K562 (cell line): ENCODE results near the gene ERO1B. TPM values are rescaled to one million over a fixed set of nuclear protein-coding genes. Genes with fewer than 3 reads are reported as not detected.

ENCODE experiments used
- ATAC-seq: fragments of 200-7000 bp; cut with Tn5 transposase; 3 replicates; pipeline ENCODE4 v1.9.1; 2020; ENCODE audit warnings: moderate library complexity
- BruUV-seq: library from RNA; stranded (reverse); fragments of 400-500 nt; replicated peaks from 2 replicates; lab custom pipeline; 2021; lab: Mats Ljungman, UMichigan
- CTCF ChIA-PET: fragments of 300-600 bp; formaldehyde crosslinking; extraction: SDS; loops from one replicate; lab custom pipeline; 2021; ENCODE audit warnings: low intra/inter-chr PET ratio; lab: Yijun Ruan, JAX
- POLR2A ChIA-PET: fragments of 300-600, 350-650 bp; sonication (Branson Sonifier 250); formaldehyde crosslinking; extraction: SDS; loops from one replicate; lab custom pipeline; 2021; ENCODE audit warnings: antibody characterized with exemption, inconsistent platforms; lab: Yijun Ruan, JAX
- DNase-seq, 4 experiments: peaks; one replicate each; pipeline versions ENCODE4 v3.0.0 to v3.0.0-alpha.2; 2011 to 2018; ENCODE audit warnings: low spot score in 3 of 4, mixed read lengths in 3 of 4; ENCODE audit errors: extremely low read depth in 1 of 4
- FAIRE-seq: peaks from 2 replicates; lab custom pipeline; 2011; peaks lifted over from hg19 to GRCh38; lab: Jason Lieb, UNC
- H2AFZ ChIP-seq: 2 replicates; pipeline ENCODE4 v1.6.0; 2011; ENCODE audit warnings: low read depth, low read length, control low read depth, inconsistent platforms
- H3K27ac ChIP-seq: fragments of 200-600 bp; 3 replicates; pipeline ENCODE4 v1.8.0; 2011; ENCODE audit warnings: low read depth, mild to moderate bottlenecking, control low read depth, inconsistent platforms, low read length, moderate library complexity, mixed read lengths; ENCODE audit errors: extremely low read depth
- H3K27me3 ChIP-seq, 2 experiments: fragments of 300-600 bp in 1 of 2; 2 replicates in 1 of 2; 3 replicates in 1 of 2; pipeline versions ENCODE4 v1.6.0 to v1.8.0; 2011; ENCODE audit warnings: inconsistent platforms in 2 of 2, low read length in 2 of 2, mild to moderate bottlenecking in 1 of 2, mixed read lengths in 1 of 2, moderate library complexity in 1 of 2; ENCODE audit not compliant: control insufficient read depth in 2 of 2, insufficient read depth in 2 of 2
- H3K36me3 ChIP-seq: fragments of 300-600 bp; 3 replicates; pipeline ENCODE4 v1.8.0; 2011; ENCODE audit warnings: mild to moderate bottlenecking, low read length, inconsistent platforms; ENCODE audit not compliant: control insufficient read depth, insufficient read depth
- H3K4me1 ChIP-seq, 2 experiments: fragments of 200-600 bp in 1 of 2; replicated peaks in 1 of 2; 2 replicates in 1 of 2; 3 replicates in 1 of 2; pipeline versions ENCODE4 v1.5.1 to v1.8.0; 2011; ENCODE audit warnings: inconsistent platforms in 2 of 2, low read length in 2 of 2, mild to moderate bottlenecking in 1 of 2, mixed read lengths in 1 of 2, moderate library complexity in 1 of 2; ENCODE audit not compliant: control insufficient read depth in 2 of 2, insufficient read depth in 2 of 2
- H3K4me2 ChIP-seq: 2 replicates; pipeline ENCODE4 v1.6.1; 2011; ENCODE audit warnings: low read length, control low read depth, inconsistent platforms, mixed read lengths; ENCODE audit not compliant: insufficient read depth
- H3K4me3 ChIP-seq: fragments of 200-600 bp; sonication (generic), shearing (Covaris generic); 2 replicates; pipeline ENCODE4 v1.5.1; 2016; ENCODE audit warnings: control low read depth, inconsistent platforms
- H3K79me2 ChIP-seq: fragments of 200-600 bp; 3 replicates; pipeline ENCODE4 v1.8.0; 2011; ENCODE audit warnings: low read length, inconsistent platforms; ENCODE audit not compliant: control insufficient read depth, insufficient read depth
- H3K9ac ChIP-seq, 2 experiments: 2 replicates each; pipeline versions ENCODE4 v1.6.0 to v1.6.1; 2011; ENCODE audit warnings: low read depth in 2 of 2, low read length in 2 of 2, control low read depth in 1 of 2, inconsistent platforms in 1 of 2, mild to moderate bottlenecking in 1 of 2, mixed read lengths in 1 of 2; ENCODE audit not compliant: insufficient read depth in 1 of 2
- H3K9me1 ChIP-seq: one replicate; pipeline ENCODE4 v1.6.0; 2011; ENCODE audit warnings: inconsistent platforms, mild to moderate bottlenecking, low read length, moderate library complexity; ENCODE audit not compliant: control insufficient read depth, insufficient read depth
- H3K9me3 ChIP-seq: replicated peaks from 2 replicates; pipeline ENCODE4 v1.5.1; 2011; ENCODE audit warnings: low read depth, low read length, inconsistent platforms; ENCODE audit not compliant: control insufficient read depth, insufficient read depth
- H4K20me1 ChIP-seq: replicated peaks from 2 replicates; pipeline ENCODE4 v1.6.1; 2011; ENCODE audit warnings: low read length, inconsistent platforms, mixed read lengths; ENCODE audit not compliant: control insufficient read depth, insufficient read depth
- ARID3A ChIP-seq: IDR thresholded peaks from 2 replicates; pipeline ENCODE4 v1.6.1; 2012; ENCODE audit warnings: low read depth, low read length, improper control_type of control experiment, borderline replicate concordance
- CEBPB ChIP-seq: fragments of 450-650 bp; IDR thresholded peaks from 2 replicates; pipeline ENCODE4 v1.6.1; 2016; ENCODE audit warnings: missing genetic modification characterization, missing compliant biosample characterization
- CEBPG ChIP-seq, 3 experiments: fragments of 200-800 bp in 1 of 3; sonication (Bioruptor generic) in 1 of 3; sonication (generic) in 1 of 3; formaldehyde crosslinking in 1 of 3; IDR thresholded peaks in 2 of 3; conservative IDR thresholded peaks in 1 of 3; 2 replicates each; pipeline versions ENCODE4 v1.6.1 to v1.8.0; 2016 to 2022; ENCODE audit warnings: missing compliant biosample characterization in 2 of 3, missing genetic modification characterization in 2 of 3, mild to moderate bottlenecking in 1 of 3, missing genetic modification reagents in 1 of 3
- PBX2 ChIP-seq, 2 experiments: IDR thresholded peaks in 1 of 2; conservative IDR thresholded peaks in 1 of 2; 2 replicates each; pipeline ENCODE4 v1.6.1; 2016; ENCODE audit warnings: low read depth in 2 of 2, mild to moderate bottlenecking in 1 of 2, missing compliant biosample characterization in 1 of 2, missing genetic modification characterization in 1 of 2, moderate library complexity in 1 of 2
- POLR2AphosphoS5 ChIP-seq: IDR thresholded peaks from 2 replicates; pipeline ENCODE4 v1.6.1; 2011; ENCODE audit warnings: mild to moderate bottlenecking, low read depth, low read length, moderate library complexity; ENCODE audit not compliant: control insufficient read depth, insufficient read depth
- WGBS: fragments of 100-300 bp; shearing (Covaris generic); methylation state at CpG from one replicate; pipeline ENCODE4 v1.1.6; 2016; ENCODE audit warnings: low coverage, mixed read lengths; ENCODE audit not compliant: insufficient coverage; ENCODE audit errors: missing lambda C conversion rate; 5-methylcytosine and 5-hydroxymethylcytosine counted together
- in situ Hi-C: fragments of 300-500 bp; cut with MboI; formaldehyde crosslinking; loops from 4 replicates; pipeline ENCODE4 v1.15.0; 2018; ENCODE audit warnings: inconsistent platforms, mixed read lengths
- intact Hi-C: fragments of 100-400 bp; cut with micrococcal nuclease; formaldehyde crosslinking; loops from 2 replicates; pipeline ENCODE4 v1.14.2; 2022
- polyA plus RNA-seq, 8 experiments: library from polyadenylated mRNA; depleted of rRNA in 4 of 8; stranded (reverse) in 5 of 8; unstranded in 3 of 8; fragments of >200 nt; fragmentation: Nextera tagmentation in 2 of 8; fragmentation: Illumina TruSeq in 1 of 8; extraction: Ambion mirVana in 2 of 8; extraction: Trizol in 1 of 8; gene quantifications; 2 replicates each; pipeline versions ENCODE4 v1.2.1 to v1.2.3, GENCODE V29; 2011 to 2014; ENCODE audit warnings: inconsistent platforms in 1 of 8, missing spikeins in 1 of 8
- total RNA-seq, 7 experiments: library from RNA; depleted of rRNA in 6 of 7; stranded (reverse); fragments of >200 nt in 6 of 7; fragmentation: Illumina TruSeq in 2 of 7; extraction: Trizol in 2 of 7; gene quantifications; 2 replicates each; pipeline versions ENCODE4 v1.2.1 to v1.2.3, GENCODE V29; 2011 to 2021; ENCODE audit warnings: low replicate concordance in 1 of 7

ERO1B gene
- total and polyA plus RNA-seq, 9 of the 15 experiments (the other 6 are each of a cell fraction or from before 2014, with no cell fraction given) = 0.59 to 6.4 (median 4.2) TPM

GRCh38 chr1:236304682-236305081, 22.9 kb upstream of the ERO1B start:
- no peaks in the 10 kb centered on the region for H3K27me3 ChIP-seq

More at GRCh38 chr1:236304682-236305081, 22.9 kb upstream of the ERO1B start:
- H3K36me3 ChIP-seq = no peaks in the 10 kb centered on the region
- ChIA-PET POLR2A (interaction anchor here (0.8 to 5.3 kb wide), 2 partner anchors 15 to 17 kb away, joined by 3 to 27 read pairs; no protein-coding TSS in a partner anchor), CTCF (no interaction called here)
- in situ Hi-C loops = no loop called here
- H3K9ac ChIP-seq = no peak overlapping the region
- DNase-seq (no peak), FAIRE-seq (no peak), ATAC-seq (no peak)
- no peaks in the 10 kb centered on the region for H3K9me3 ChIP-seq
- no peak overlapping the region for H3K4me2 ChIP-seq
- H4K20me1 ChIP-seq = no peaks in the 10 kb centered on the region
- H2AFZ ChIP-seq = no peak overlapping the region
- TF ChIP-seq PBX2 (CRISPR knock-in tag; IDR thresholded peaks at IDR 0.05; ENCODE audit: low read depth) (no peak), PBX2 (tag; conservative IDR thresholded peaks at IDR 0.05; ENCODE audit: low read depth) (0 out of 2 replicates have a peak, but pooled peaks have one; percentile 13), CEBPB (tag) (peak; percentile 60), CEBPG (CRISPR knock-in tag; IDR thresholded peaks at IDR 0.05) (no peak), CEBPG (tag; conservative IDR thresholded peaks at IDR 0.05 in 1 of 2, IDR thresholded peaks at IDR 0.05 in 1 of 2) (0 out of 4 replicates have a peak, but pooled peaks of 1 of the 2 experiments have one; percentile 16), POLR2AphosphoS5 (no peak), ARID3A (no peak)
- WGBS = 14% methylated on average over 4 of the region's 4 CpGs
- intact Hi-C loops = loop anchor here (5.0 kb wide), 1 partner anchor 188 kb away; no protein-coding TSS in a partner anchor
- H3K4me3 ChIP-seq = no peak overlapping the region
- H3K9me1 ChIP-seq = no peaks in the 10 kb centered on the region
- no TSS peak for BruUV-seq
- peaks cover 0 to 3% of the 10 kb centered on the region in 2 experiments; a peak in 1 of 5 replicates for H3K4me1 ChIP-seq
- H3K79me2 ChIP-seq = no peaks in the 10 kb centered on the region
- no peak overlapping the region for H3K27ac ChIP-seq
